Sigmoid colon (tissue), 7 donors: ENCODE results near the gene SREBF1. TPM values are rescaled to one million over a fixed set of nuclear protein-coding genes. Genes with fewer than 3 reads are reported as not detected.

Experiments
- DNase-seq: peaks from one replicate; pipeline ENCODE4 v3.0.0-alpha.2; 2019
- H3K27ac ChIP-seq, 4 donors: fragments of 200-600 bp; sonication (generic); one replicate each; pipeline ENCODE4 v1.5.1; 2016 to 2019; ENCODE audit warnings: mild to moderate bottlenecking in 1 of 4
- H3K27me3 ChIP-seq, 3 donors: fragments of 200-600 bp; sonication (generic); one replicate each; pipeline ENCODE4 v1.5.1; 2019; ENCODE audit warnings: mild to moderate bottlenecking in 1 of 3
- H3K36me3 ChIP-seq, 4 donors: fragments of 200-600 bp; sonication (generic); one replicate each; pipeline ENCODE4 v1.5.1; 2016 to 2019
- H3K4me1 ChIP-seq, 4 donors: fragments of 200-600 bp; sonication (generic); one replicate each; pipeline ENCODE4 v1.5.1; 2017 to 2019
- H3K4me3 ChIP-seq, 4 donors: fragments of 200-600 bp; sonication (generic); one replicate each; pipeline ENCODE4 v1.5.1; 2017 to 2019; ENCODE audit warnings: mild to moderate bottlenecking in 2 of 4, moderate library complexity in 1 of 4
- H3K9me3 ChIP-seq, 4 donors: fragments of 200-600 bp in 3 of 4; sonication (generic) in 3 of 4; one replicate each; pipeline versions ENCODE4 v1.5.1 to v1.6.1; 2013 to 2019
- CTCF ChIP-seq, 4 experiments: fragments of 450-650 bp in 3 of 4; fragments of 200-600 bp in 1 of 4; IDR thresholded peaks; one replicate each; pipeline ENCODE4 v1.5.1; 2016 to 2019; ENCODE audit warnings: antibody characterized with exemption in 4 of 4, mild to moderate bottlenecking in 3 of 4, moderate library complexity in 2 of 4
- EP300 ChIP-seq, 4 donors: sonication (generic); formaldehyde crosslinking; IDR thresholded peaks; one replicate each; pipeline ENCODE4 v1.6.1; 2017; ENCODE audit warnings: antibody characterized with exemption in 4 of 4
- POLR2A ChIP-seq, 2 donors: fragments of 450-650 bp; IDR thresholded peaks; one replicate each; pipeline ENCODE4 v1.6.1; 2016; ENCODE audit warnings: antibody characterized with exemption in 2 of 2, mild to moderate bottlenecking in 2 of 2, moderate library complexity in 2 of 2
- POLR2AphosphoS5 ChIP-seq, 4 donors: sonication (generic); formaldehyde crosslinking; IDR thresholded peaks; one replicate each; pipeline ENCODE4 v1.6.1; 2017; ENCODE audit warnings: antibody characterized with exemption in 4 of 4
- WGBS, 2 donors: extraction: QIAGEN DNeasy Blood & Tissue Kit; methylation state at CpG; one replicate each; pipeline ENCODE4 v1.1.7; 2013; 5-methylcytosine and 5-hydroxymethylcytosine counted together
- intact Hi-C: fragments of 100-400 bp; cut with DNase I; formaldehyde crosslinking; loops from one replicate; pipeline ENCODE4 v1.15.1; 2023
- polyA plus RNA-seq, 3 donors: library from polyadenylated mRNA; stranded (reverse); fragments of 200-250 nt; gene quantifications; one replicate each; pipeline ENCODE4 v1.2.3, GENCODE V29; 2013
- total RNA-seq, 4 donors: library from RNA; depleted of rRNA; stranded (reverse); fragments of >200 nt; gene quantifications; one replicate each; pipeline ENCODE4 v1.1.0, GENCODE V29; 2016
- donor health status: healthy with polysubstance abuse.
- donor health status: Bipolar disorder and iron deficiency.
- donor health status: healthy.

The SREBF1 gene
- total RNA-seq: 10 to 100 TPM; 26.0 to 53.5 (median 43.5) TPM
- polyA plus RNA-seq: 100 to 1,000 TPM in 1 of 3 donors, 10 to 100 TPM in 2; 10.2 to 172 (median 14.3) TPM

GRCh38 chr17:17836818-17837379 lies at the start of gene SREBF1:
Gene SREBF1, minus strand, starts transcription at chr17:17836986. Its CDS starts 169 bp downstream, at chr17:17836817.
- Histone ChIP-seq H3K4me1 (peaks cover 0 to 78% (median 77%) of the 10 kb centered on the region in 4 donors), H3K4me3 (peak within 1 kb of the TSS; percentile 84 to 95 (median 92)), H3K27me3 (no peaks in the 10 kb centered on the region), H3K9me3 (no peaks in the 10 kb centered on the region), H3K27ac (peak within 1 kb of the TSS; percentile 99 to 100 (median 100)), H3K36me3 (no peaks in the 10 kb centered on the region)
- WGBS, 2 donors: 1 to 2% methylated on average over 52 of the region's 52 CpGs
- intact Hi-C loops: loop anchor here (2.0 kb wide), 1 partner anchor 14 kb away; no protein-coding TSS in a partner anchor
- TF ChIP-seq POLR2A (IDR thresholded peaks at IDR 0.05): no peak
- peak in 2 of 4 donors; percentile 36 to 58 for TF ChIP-seq POLR2AphosphoS5 (IDR thresholded peaks at IDR 0.05)
- peak; percentile 86 for DNase-seq

GRCh38 chr17:17886226-17886625 lies 49.4 kb upstream of the SREBF1 start:
- TF ChIP-seq EP300 (IDR thresholded peaks at IDR 0.05): no peak
- TF ChIP-seq POLR2AphosphoS5 (IDR thresholded peaks at IDR 0.05): no peak
- no peak for TF ChIP-seq CTCF (IDR thresholded peaks at IDR 0.05)
- TF ChIP-seq POLR2A (IDR thresholded peaks at IDR 0.05): no peak
- intact Hi-C loops: no loop called here
- H3K4me3 ChIP-seq: no peak overlapping the region
- WGBS, 2 donors: 29 to 63% methylated on average over 6 of the region's 6 CpGs
- H3K27ac ChIP-seq: peak overlapping the region in 1 of 4 donors; percentile 29
- peaks cover 20 to 36% (median 22%) of the 10 kb centered on the region in 4 donors for H3K36me3 ChIP-seq
- no peaks in the 10 kb centered on the region for H3K9me3 ChIP-seq
- H3K27me3 ChIP-seq: no peaks in the 10 kb centered on the region
- DNase-seq: no peak
- H3K4me1 ChIP-seq: peaks cover 0 to 11% (median 5%) of the 10 kb centered on the region in 4 donors

GRCh38 chr17:17884391-17885357 lies 47.9 kb upstream of the SREBF1 start:
- H3K27ac ChIP-seq: no peak overlapping the region
- no peaks in the 10 kb centered on the region for H3K27me3 ChIP-seq
- peaks cover 21 to 37% (median 23%) of the 10 kb centered on the region in 4 donors for H3K36me3 ChIP-seq
- H3K4me3 ChIP-seq: no peak overlapping the region
- WGBS, 2 donors: 95 to 96% methylated on average over 16 of the region's 16 CpGs
- H3K4me1 ChIP-seq: peaks cover 0 to 21% (median 5%) of the 10 kb centered on the region in 4 donors
- no peak for DNase-seq
- H3K9me3 ChIP-seq: no peaks in the 10 kb centered on the region
- intact Hi-C loops: no loop called here
- TF ChIP-seq POLR2AphosphoS5 (IDR thresholded peaks at IDR 0.05) (no peak), CTCF (IDR thresholded peaks at IDR 0.05) (no peak), POLR2A (IDR thresholded peaks at IDR 0.05) (no peak), EP300 (IDR thresholded peaks at IDR 0.05) (no peak)

- 95 to 96% methylated on average over 3 of the region's 3 CpGs for WGBS, 2 donors
- no peaks in the 10 kb centered on the region for H3K9me3 ChIP-seq
- H3K27ac ChIP-seq: no peak overlapping the region
- no peak for TF ChIP-seq EP300 (IDR thresholded peaks at IDR 0.05)
- no peak for TF ChIP-seq POLR2AphosphoS5 (IDR thresholded peaks at IDR 0.05)
- TF ChIP-seq POLR2A (IDR thresholded peaks at IDR 0.05): no peak
- TF ChIP-seq CTCF (IDR thresholded peaks at IDR 0.05): no peak
- H3K4me3 ChIP-seq: no peak overlapping the region
- peaks cover 0 to 28% (median 7%) of the 10 kb centered on the region in 4 donors for H3K4me1 ChIP-seq
- intact Hi-C loops: no loop called here
- DNase-seq: no peak
- peaks cover 23 to 46% (median 29%) of the 10 kb centered on the region in 4 donors for H3K36me3 ChIP-seq
- no peaks in the 10 kb centered on the region for H3K27me3 ChIP-seq
These were observed 47.0 kb upstream of the SREBF1 start for GRCh38 chr17:17883801-17884200.
